ENCODE measurements around the gene MLN. TPM values are rescaled to one million over a fixed set of nuclear protein-coding genes. Genes with fewer than 3 reads are reported as not detected.

Gene MLN
- total RNA-seq, 4 donors from 2014 or later, result not detected

- DNase-seq (ENCODE audit: low spot score), result no peak
- TF ChIP-seq, protein P1, sequence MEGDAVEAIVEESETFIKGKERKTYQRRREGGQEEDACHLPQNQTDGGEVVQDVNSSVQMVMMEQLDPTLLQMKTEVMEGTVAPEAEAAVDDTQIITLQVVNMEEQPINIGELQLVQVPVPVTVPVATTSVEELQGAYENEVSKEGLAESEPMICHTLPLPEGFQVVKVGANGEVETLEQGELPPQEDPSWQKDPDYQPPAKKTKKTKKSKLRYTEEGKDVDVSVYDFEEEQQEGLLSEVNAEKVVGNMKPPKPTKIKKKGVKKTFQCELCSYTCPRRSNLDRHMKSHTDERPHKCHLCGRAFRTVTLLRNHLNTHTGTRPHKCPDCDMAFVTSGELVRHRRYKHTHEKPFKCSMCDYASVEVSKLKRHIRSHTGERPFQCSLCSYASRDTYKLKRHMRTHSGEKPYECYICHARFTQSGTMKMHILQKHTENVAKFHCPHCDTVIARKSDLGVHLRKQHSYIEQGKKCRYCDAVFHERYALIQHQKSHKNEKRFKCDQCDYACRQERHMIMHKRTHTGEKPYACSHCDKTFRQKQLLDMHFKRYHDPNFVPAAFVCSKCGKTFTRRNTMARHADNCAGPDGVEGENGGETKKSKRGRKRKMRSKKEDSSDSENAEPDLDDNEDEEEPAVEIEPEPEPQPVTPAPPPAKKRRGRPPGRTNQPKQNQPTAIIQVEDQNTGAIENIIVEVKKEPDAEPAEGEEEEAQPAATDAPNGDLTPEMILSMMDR (IDR thresholded peaks at IDR 0.05), result no peak
- ATAC-seq (ENCODE audit: low FRiP score), result no peak
Measured at GRCh38 chr6:33777398-33778388, 26.1 kb downstream of the MLN start.

DNA sequence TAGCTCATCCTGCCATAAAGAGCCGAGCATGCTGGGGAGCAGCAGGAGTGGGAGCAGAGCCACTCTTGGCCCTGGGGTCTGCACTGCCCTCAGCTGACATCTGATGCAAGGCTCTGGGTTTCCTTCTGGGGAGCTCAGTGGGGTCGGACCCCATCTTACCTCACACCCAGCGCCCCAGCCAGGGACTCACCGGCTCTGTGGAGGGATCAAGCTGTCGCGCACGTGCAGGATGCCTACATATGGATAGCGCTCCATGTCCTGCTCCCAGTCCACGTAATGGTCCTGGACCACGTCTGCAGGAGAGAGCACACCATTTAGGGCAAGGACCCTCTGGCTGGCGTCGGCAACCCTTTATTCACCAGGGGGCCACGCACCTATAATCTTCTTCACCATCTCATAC lies 27.0 kb downstream of the MLN start:
- ATAC-seq (ENCODE audit: low FRiP score), result no peak
- DNase-seq (ENCODE audit: low spot score), result no peak
- TF ChIP-seq, protein P1 (IDR thresholded peaks at IDR 0.05), result no peak

- ATAC-seq (ENCODE audit: low FRiP score) (no peak), DNase-seq (ENCODE audit: low spot score) (no peak)
- TF ChIP-seq, protein P1 (IDR thresholded peaks at IDR 0.05), result no peak
Measured at GRCh38 chr6:33776186-33776585, 27.6 kb downstream of the MLN start.

- DNase-seq (ENCODE audit: low spot score) (no peak), ATAC-seq (ENCODE audit: low FRiP score) (no peak)
- TF ChIP-seq, protein P1 (IDR thresholded peaks at IDR 0.05), result no peak
Measured at GRCh38 chr6:33774774-33775173, 29.0 kb downstream of the MLN start.

- DNase-seq (ENCODE audit: low spot score) (no peak), ATAC-seq (ENCODE audit: low FRiP score) (no peak)
- TF ChIP-seq, protein P1 (IDR thresholded peaks at IDR 0.05), result no peak
Measured at GRCh38 chr6:33772902-33773472, 30.8 kb downstream of the MLN start.

- no peak for DNase-seq (ENCODE audit: low spot score)
- TF ChIP-seq, protein P1 (IDR thresholded peaks at IDR 0.05), result no peak
- no peak for ATAC-seq (ENCODE audit: low FRiP score)
Measured at GRCh38 chr6:33772082-33772830, 31.5 kb downstream of the MLN start.
